Measurements from ENCODE around the gene ABHD14A. TPM values are rescaled to one million over a fixed set of nuclear protein-coding genes. Genes with fewer than 3 reads are reported as not detected.

ABHD14A gene
- total RNA-seq, 3 donors from 2014 or later, result 6.3 to 14.8 (median 9.1) TPM

GRCh38 chr3:51995346-51996163 is 20.7 kb downstream of the ABHD14A start, which contains the start of gene RPL29:
TSS of gene RPL29 (minus strand) at chr3:51995895. CDS start at chr3:51995461, 434 bp downstream.
- H3K4me3 ChIP-seq, result peak within 1 kb of the TSS; percentile 78
- DNase-seq (peak; percentile 92 to 94 (median 93)), ATAC-seq (peak; percentile 98)
- peaks cover 16% of the 10 kb centered on the region for H3K4me1 ChIP-seq (ENCODE audit: low read depth)
- TF ChIP-seq, protein P1, sequence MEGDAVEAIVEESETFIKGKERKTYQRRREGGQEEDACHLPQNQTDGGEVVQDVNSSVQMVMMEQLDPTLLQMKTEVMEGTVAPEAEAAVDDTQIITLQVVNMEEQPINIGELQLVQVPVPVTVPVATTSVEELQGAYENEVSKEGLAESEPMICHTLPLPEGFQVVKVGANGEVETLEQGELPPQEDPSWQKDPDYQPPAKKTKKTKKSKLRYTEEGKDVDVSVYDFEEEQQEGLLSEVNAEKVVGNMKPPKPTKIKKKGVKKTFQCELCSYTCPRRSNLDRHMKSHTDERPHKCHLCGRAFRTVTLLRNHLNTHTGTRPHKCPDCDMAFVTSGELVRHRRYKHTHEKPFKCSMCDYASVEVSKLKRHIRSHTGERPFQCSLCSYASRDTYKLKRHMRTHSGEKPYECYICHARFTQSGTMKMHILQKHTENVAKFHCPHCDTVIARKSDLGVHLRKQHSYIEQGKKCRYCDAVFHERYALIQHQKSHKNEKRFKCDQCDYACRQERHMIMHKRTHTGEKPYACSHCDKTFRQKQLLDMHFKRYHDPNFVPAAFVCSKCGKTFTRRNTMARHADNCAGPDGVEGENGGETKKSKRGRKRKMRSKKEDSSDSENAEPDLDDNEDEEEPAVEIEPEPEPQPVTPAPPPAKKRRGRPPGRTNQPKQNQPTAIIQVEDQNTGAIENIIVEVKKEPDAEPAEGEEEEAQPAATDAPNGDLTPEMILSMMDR (IDR thresholded peaks at IDR 0.05), result no peak
- H3K36me3 ChIP-seq (ENCODE audit: low read depth), result no peaks in the 10 kb centered on the region
- intact Hi-C loops (cut with DNase I, micrococcal nuclease), result no loop called here
- no peaks in the 10 kb centered on the region for H3K9me3 ChIP-seq

- TF ChIP-seq, protein P1 (IDR thresholded peaks at IDR 0.05), result no peak
- DNase-seq (no peak), ATAC-seq (no peak)
- intact Hi-C loops (cut with DNase I, micrococcal nuclease), result no loop called here
- H3K4me1 ChIP-seq (ENCODE audit: low read depth), result peaks cover 21% of the 10 kb centered on the region
- no peak overlapping the region for H3K4me3 ChIP-seq
- no peaks in the 10 kb centered on the region for H3K36me3 ChIP-seq (ENCODE audit: low read depth)
- no peaks in the 10 kb centered on the region for H3K9me3 ChIP-seq
Observed at GRCh38 chr3:51997172-51997571, 22.3 kb downstream of the ABHD14A start.

DNA sequence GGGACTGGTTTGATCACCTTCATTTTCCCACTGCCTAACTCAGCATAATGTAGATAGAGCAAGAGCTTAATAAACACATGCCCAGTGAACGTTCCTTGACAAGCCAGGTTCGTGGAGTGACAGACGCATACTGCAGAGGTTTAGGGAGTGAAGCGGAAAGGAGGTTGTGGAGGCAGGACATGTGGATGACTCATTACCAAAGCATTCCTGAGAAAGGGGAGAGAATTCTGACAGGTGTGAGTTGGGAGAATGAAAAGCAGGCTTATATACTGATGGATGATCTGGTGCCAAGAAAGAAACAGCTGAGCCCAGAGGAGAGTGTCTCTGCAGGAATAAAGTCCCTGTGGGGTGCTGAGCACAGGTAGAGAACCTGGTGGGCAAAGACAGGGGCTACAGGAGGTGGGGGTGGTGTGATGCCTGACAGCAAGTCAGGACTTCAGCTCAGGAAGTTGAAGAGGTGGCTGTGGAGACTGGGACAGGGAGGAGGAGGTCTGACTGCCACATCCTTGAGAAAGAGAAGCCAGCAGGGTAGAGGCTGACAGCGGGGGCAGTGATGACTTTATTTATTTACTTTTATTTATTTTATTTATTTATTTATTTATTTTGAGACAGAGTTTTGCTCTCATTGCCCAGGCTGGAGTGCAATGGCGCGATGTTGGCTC is 23.2 kb downstream of the ABHD14A start:
- DNase-seq (no peak), ATAC-seq (no peak)
- Histone ChIP-seq H3K36me3 (ENCODE audit: low read depth) (no peaks in the 10 kb centered on the region), H3K9me3 (no peaks in the 10 kb centered on the region), H3K4me1 (ENCODE audit: low read depth) (peaks cover 21% of the 10 kb centered on the region), H3K4me3 (no peak overlapping the region)
- intact Hi-C loops (cut with DNase I, micrococcal nuclease), result no loop called here
- TF ChIP-seq, protein P1 (IDR thresholded peaks at IDR 0.05), result no peak

DNA sequence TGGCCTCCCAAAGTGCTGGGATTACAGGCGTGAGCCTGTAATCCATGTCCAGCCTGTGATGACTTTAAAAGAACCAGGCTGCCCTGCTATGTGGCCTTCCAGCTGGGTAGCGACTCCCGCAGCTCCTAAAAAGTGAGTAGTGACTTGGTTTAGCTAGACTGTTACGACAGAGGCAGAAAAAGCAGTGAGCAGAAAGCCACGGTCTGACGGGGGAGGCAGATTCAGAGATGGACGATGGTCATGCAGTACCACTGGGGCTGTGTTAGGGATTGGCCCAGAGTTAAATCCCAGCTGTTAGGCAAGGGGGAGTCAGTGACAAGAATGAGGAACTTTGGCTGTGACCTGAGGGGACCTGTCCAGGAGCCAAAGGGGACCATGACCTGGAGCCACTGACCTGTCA is 23.9 kb downstream of the ABHD14A start:
- DNase-seq (no peak), ATAC-seq (no peak)
- TF ChIP-seq, protein P1 (IDR thresholded peaks at IDR 0.05), result no peak
- H3K36me3 ChIP-seq (ENCODE audit: low read depth), result no peaks in the 10 kb centered on the region
- peaks cover 18% of the 10 kb centered on the region for H3K4me1 ChIP-seq (ENCODE audit: low read depth)
- no peak overlapping the region for H3K4me3 ChIP-seq
- no peaks in the 10 kb centered on the region for H3K9me3 ChIP-seq
- intact Hi-C loops (cut with DNase I, micrococcal nuclease), result no loop called here

GRCh38 chr3:51999846-52000245 is 25.0 kb downstream of the ABHD14A start:
- intact Hi-C loops (cut with DNase I, micrococcal nuclease), result loop anchor here (5.0 kb wide), 3 partner anchors 122 to 342 kb away; no protein-coding TSS in a partner anchor
- Histone ChIP-seq H3K9me3 (no peaks in the 10 kb centered on the region), H3K36me3 (ENCODE audit: low read depth) (no peaks in the 10 kb centered on the region), H3K4me1 (ENCODE audit: low read depth) (peaks cover 12% of the 10 kb centered on the region), H3K4me3 (no peak overlapping the region)
- ATAC-seq, result no peak
- no peak for DNase-seq
- TF ChIP-seq, protein P1 (IDR thresholded peaks at IDR 0.05), result no peak

Data from mucosa of descending colon (tissue), 3 donors.